ENCODE measurements around the gene HNRNPAB.
A peak's percentile ranks its signal among the peaks of the same experiment; 100 is the strongest.

HNRNPAB gene

DNA sequence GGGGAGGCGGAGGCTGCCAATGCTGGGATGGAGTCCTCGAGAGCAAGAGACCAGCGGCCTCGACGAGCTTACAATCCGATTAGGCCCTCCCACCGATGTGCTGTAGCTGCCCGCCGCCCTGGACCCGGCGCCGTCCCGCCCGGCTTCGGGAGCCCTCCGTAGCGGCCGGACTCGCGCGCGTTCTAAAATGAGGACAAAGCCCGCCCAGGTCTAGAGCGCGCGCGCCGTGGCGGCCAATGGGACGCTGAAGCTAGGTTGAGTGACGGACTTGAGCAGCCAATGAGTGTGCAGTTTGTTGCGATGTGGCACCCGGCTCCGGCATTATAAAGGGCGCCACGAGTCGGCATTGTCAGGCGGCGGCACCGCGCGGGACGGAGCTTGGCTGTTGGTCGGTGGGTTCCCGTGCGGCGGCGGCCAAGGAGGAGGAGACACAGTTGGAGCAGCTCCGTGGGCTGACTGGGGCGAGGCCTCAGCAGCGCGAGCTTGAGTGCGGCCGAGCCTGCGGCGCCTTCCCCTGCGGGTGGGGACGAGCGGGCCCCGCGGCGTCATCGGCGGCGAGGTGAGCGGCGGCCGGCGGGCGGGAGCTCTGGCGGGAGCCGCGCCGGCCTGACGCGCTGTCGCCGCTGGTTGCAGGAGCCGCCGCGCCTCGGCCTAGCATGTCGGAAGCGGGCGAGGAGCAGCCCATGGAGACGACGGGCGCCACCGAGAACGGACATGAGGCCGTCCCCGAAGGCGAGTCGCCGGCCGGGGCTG, at the start of gene HNRNPAB:
Gene HNRNPAB, plus strand, starts transcription at position 352 of the 753 bp plus-strand sequence. Its CDS starts 305 bp downstream, at position 657.
- DNase-seq (ENCODE audit: low read depth in 2 of 2), result peak; percentile 94 to 95

- DNase-seq (ENCODE audit: low read depth in 2 of 2), result no peak
These were observed 49.3 kb upstream of the HNRNPAB start for GRCh38 chr5:178155065-178155464.

- no peak for DNase-seq (ENCODE audit: low read depth in 2 of 2)
These were observed 44.2 kb upstream of the HNRNPAB start for GRCh38 chr5:178160176-178160575.

GRCh38 chr5:178162481-178162880, 41.9 kb upstream of the HNRNPAB start:
- DNase-seq (ENCODE audit: low read depth in 2 of 2), result no peak

DNA sequence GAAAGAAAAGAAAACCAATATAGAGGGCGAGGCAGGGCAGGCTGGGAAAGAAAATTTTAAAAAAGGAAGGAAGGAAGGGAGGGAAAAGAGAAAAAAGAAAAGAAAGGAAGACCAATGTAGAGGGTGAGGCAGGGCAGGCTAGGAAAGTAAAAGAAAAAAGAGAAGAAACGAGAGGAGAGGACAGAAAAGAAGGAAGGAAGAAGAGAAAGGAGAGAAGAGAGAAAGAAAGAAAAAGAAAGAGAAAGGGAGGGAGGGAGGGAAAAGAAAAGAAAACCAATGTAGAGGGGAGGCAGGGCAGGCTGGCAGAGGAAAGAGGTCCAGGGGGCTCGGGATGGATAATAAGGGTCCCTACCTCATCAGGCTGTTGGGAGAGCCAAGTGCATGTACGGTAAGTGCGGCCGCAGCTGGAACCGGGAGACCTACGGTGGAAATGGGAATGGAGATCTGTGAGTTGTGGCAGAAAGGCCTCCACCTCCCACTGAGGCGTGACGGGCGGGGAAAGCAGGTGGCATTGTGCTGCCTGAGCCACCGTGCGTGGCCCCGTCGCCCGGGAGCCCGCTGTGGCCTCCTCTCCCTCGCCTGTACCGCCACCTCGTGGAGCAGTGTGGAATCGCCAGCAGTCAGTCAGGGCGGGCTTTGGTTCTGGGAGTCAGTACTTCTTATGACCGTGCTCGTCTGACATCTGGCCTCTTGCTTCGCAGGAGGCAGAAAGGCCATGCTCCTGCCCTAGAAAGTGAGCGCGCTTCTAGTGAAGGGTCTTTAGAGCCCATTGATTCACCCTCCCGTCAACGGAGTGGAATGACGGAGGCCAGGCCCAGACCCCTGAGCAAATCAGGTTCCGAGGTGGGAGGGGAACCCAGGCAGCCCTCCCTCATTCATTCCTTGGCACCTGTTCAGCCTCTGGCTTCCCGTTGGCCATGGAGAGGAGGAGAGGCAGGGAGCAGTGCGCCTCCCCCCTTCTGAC, 40.3 kb upstream of the HNRNPAB start:
- DNase-seq (ENCODE audit: low read depth in 2 of 2), result peak; percentile 86 to 93

DNA sequence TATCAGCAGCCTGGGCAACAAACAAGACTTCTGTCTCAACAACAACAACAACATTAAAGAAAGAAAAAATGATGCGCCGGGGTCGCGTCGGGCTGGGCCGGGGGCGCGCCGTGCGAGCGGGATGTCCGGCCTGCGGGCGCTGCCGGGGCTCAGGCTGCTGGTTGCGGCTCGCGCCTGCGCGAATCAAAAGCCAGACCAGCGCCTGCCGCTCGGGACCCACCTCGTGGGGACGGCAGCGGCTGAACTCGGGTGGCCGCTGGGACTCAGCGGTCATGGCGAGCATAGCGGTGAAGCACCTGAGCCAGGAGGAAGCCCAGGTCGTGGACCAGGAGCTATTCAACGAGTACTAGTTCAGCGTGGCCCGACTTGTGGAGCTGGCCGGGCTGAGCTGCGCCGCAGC, 38.8 kb upstream of the HNRNPAB start:
- DNase-seq (ENCODE audit: low read depth in 2 of 2), result no peak

GRCh38 chr5:178170455-178170854, 33.9 kb upstream of the HNRNPAB start:
- DNase-seq (ENCODE audit: low read depth in 2 of 2), result no peak

GRCh38 chr5:178174456-178174855, 29.9 kb upstream of the HNRNPAB start:
- no peak for DNase-seq (ENCODE audit: low read depth in 2 of 2)

- no peak for DNase-seq (ENCODE audit: low read depth in 2 of 2)
These were observed 27.5 kb upstream of the HNRNPAB start for GRCh38 chr5:178176791-178177190.

GRCh38 chr5:178177569-178177968, 26.8 kb upstream of the HNRNPAB start:
- DNase-seq (ENCODE audit: low read depth in 2 of 2), result no peak

GRCh38 chr5:178180141-178180863, 24.0 kb upstream of the HNRNPAB start:
- no peak for DNase-seq (ENCODE audit: low read depth in 2 of 2)

- no peak for DNase-seq (ENCODE audit: low read depth in 2 of 2)
These were observed 22.0 kb upstream of the HNRNPAB start for GRCh38 chr5:178182158-178182876.

DNA sequence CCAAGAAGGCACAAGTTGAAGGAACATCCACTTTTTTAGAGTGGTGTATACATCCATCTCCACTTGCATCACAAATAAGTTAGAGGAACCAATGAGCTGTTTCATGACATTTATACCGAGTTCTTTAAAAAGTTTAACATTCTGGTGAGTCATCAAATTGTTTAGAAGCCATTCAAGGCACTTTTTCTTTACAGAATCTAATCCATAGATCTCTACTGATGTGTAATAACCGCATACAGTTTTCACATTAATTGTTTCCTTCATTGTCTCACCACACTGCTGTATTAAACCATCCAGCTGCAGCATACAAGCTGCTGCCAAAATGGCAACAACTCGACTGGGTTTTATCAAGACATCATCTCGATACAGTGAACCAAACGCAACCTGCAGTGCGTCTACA, 17.9 kb upstream of the HNRNPAB start:
- DNase-seq (ENCODE audit: low read depth in 2 of 2), result no peak

- no peak for DNase-seq (ENCODE audit: low read depth in 2 of 2)
These were observed 17.3 kb upstream of the HNRNPAB start, which contains the start of gene GMCL2 for GRCh38 chr5:178187014-178187413. TSS of gene GMCL2 (minus strand) at chr5:178187371. CDS start at chr5:178187299, 72 bp downstream.

- no peak for DNase-seq (ENCODE audit: low read depth in 2 of 2)
These were observed 14.9 kb upstream of the HNRNPAB start for GRCh38 chr5:178189433-178189832.

GRCh38 chr5:178191661-178192060, 12.7 kb upstream of the HNRNPAB start:
- DNase-seq (ENCODE audit: low read depth in 2 of 2), result no peak

DNA sequence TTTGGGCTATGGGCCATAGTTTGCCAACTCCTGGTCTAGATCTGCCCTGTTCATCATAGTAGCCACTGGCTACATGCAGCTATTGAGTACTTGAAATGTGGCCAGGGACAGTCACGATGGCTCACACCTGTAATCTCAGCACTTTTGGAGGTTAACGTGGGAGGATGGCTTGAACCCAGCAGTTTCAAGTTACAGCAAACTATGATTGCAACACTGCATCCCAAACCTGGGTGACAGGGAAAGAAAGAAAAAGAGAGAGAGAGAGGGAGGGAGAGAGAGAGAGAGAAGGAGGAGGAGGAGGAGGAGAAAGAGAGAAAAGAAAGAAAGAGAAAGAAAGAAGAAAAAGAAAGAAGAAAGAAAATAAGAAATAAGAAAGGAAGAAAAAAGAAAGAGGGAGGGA, 12.1 kb upstream of the HNRNPAB start:
- no peak for DNase-seq (ENCODE audit: low read depth in 2 of 2)

DNA sequence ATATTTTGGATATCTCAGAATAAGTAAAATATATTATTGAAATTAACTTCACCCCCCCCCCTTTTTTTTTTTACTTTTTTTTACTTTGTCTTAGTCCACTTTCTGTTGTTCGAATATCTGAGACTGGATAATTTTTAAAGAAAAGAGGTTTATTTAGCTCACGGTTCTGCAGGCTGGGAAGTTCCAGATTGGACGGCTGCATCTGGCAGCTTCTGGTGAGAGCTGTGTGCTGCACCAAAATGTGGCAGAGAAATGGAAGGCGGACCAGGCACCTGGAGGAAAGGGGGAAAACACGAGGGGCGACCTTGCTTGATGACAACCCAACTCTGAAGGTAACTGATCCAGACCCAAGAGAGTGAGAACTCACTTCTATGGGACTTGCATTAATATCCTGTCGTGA, 11.5 kb upstream of the HNRNPAB start:
- DNase-seq (ENCODE audit: low read depth in 2 of 2), result no peak

GRCh38 chr5:178193251-178193809, 11.0 kb upstream of the HNRNPAB start:
- DNase-seq (ENCODE audit: low read depth in 2 of 2), result no peak

DNA sequence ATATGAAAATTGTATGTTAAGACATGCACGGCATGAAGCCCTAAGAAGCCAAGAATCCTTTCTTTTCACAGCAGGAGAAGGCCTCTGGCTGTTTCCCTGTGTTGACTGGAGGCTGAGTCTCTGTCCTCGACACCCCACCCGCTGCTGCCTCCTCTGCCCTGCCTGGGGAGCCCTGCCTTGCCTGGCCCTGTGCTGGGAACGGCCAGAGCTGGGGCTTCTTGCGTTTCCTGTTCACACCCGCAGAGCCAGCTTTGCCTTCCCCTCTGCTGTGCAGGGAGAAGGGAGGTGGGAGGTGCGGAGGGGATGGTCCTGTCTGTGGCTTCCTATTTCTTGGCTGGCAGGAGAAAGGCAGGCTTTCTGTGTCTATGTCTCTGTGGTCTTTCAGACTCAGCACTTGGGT, 10.3 kb upstream of the HNRNPAB start:
- DNase-seq (ENCODE audit: low read depth in 2 of 2), result no peak

GRCh38 chr5:178196281-178196812, 8.0 kb upstream of the HNRNPAB start:
- no peak for DNase-seq (ENCODE audit: low read depth in 2 of 2)

Data from stimulated activated CD4-positive, alpha-beta T cell treated with anti-CD3 and anti-CD28 coated beads, Interleukin-12 subunit alpha, Interleukin-12 subunit beta, amount 100 ng/mL, for 24 hours (primary cell).